ENCODE data around the gene YEATS2. TPM values are rescaled to one million over a fixed set of nuclear protein-coding genes. Genes with fewer than 3 reads are reported as not detected.
A peak's percentile ranks its signal among the peaks of the same experiment; 100 is the strongest.

Gene YEATS2
- polyA plus RNA-seq, 3 donors: 4.2 to 33.0 (median 5.0) TPM

GRCh38 chr3:183812761-183813445 lies 115.3 kb downstream of the YEATS2 start:
- H3K9ac ChIP-seq (ENCODE audit: insufficient read depth, low read length, poor library complexity, severe bottlenecking): no peak overlapping the region
- DNase-seq: no peak
- H3K4me2 ChIP-seq (replicated peaks; ENCODE audit: extremely low read depth, low read length, poor library complexity, severe bottlenecking): no peak overlapping the region
- no peak overlapping the region for H3K4me3 ChIP-seq (replicated peaks in 1 of 3; ENCODE audit: low read depth in 2 of 3, low read length in 3 of 3)
- H2AFZ ChIP-seq (ENCODE audit: insufficient read depth, low read depth, low read length, poor library complexity, severe bottlenecking): no peak overlapping the region
- no peak overlapping the region for H3K4me3 Mint-ChIP-seq
- no peaks in the 10 kb centered on the region for H3K27me3 ChIP-seq (ENCODE audit: control insufficient read depth in 2 of 2, insufficient read depth in 2 of 2, low read length in 2 of 2)
- H3K9me3 ChIP-seq (replicated peaks in 1 of 2; ENCODE audit: control insufficient read depth in 1 of 2, insufficient read depth in 1 of 2, low read length in 2 of 2): no peaks in the 10 kb centered on the region
- no peaks in the 10 kb centered on the region for H3K79me2 ChIP-seq (ENCODE audit: insufficient read depth, low read length)
- H3K36me3 Mint-ChIP-seq: peaks cover 61 to 84% of the 10 kb centered on the region in 2 donors
- WGBS (ENCODE audit: insufficient coverage): 98% methylated on average over 6 of the region's 8 CpGs
- no peaks in the 10 kb centered on the region for H3K4me1 ChIP-seq (ENCODE audit: control insufficient read depth in 1 of 2, insufficient read depth in 2 of 2, low read length in 2 of 2)
- no peaks in the 10 kb centered on the region for H3K9me3 Mint-ChIP-seq
- H3K36me3 ChIP-seq (replicated peaks in 1 of 2; ENCODE audit: control insufficient read depth in 1 of 2, insufficient read depth in 2 of 2, low read length in 2 of 2): peaks cover 48 to 77% of the 10 kb centered on the region in 2 donors
- H3K27me3 Mint-ChIP-seq (ENCODE audit: low read depth in 3 of 3): no peaks in the 10 kb centered on the region
- peak overlapping the region in 1 of 7 donors; percentile 12 for H3K27ac Mint-ChIP-seq
- no peaks in the 10 kb centered on the region for H3K4me1 Mint-ChIP-seq
- no peaks in the 10 kb centered on the region for H4K20me1 ChIP-seq (ENCODE audit: insufficient read depth, low read length)
- no peak overlapping the region for H3K27ac ChIP-seq (ENCODE audit: low read depth in 1 of 2, low read length in 2 of 2)
- intact Hi-C loops (cut with micrococcal nuclease): no loop called here
- TF ChIP-seq CTCF (IDR thresholded peaks at IDR 0.05): no peak

GRCh38 chr3:183814240-183814639 lies 116.6 kb downstream of the YEATS2 start:
- H3K9me3 Mint-ChIP-seq: no peaks in the 10 kb centered on the region
- no peak overlapping the region for H3K4me3 ChIP-seq (replicated peaks in 1 of 3; ENCODE audit: low read depth in 2 of 3, low read length in 3 of 3)
- no peak overlapping the region for H3K27ac Mint-ChIP-seq
- WGBS (ENCODE audit: insufficient coverage): no CpG with 5 or more reads among the region's 1 CpG
- no peak overlapping the region for H2AFZ ChIP-seq (ENCODE audit: insufficient read depth, low read depth, low read length, poor library complexity, severe bottlenecking)
- intact Hi-C loops (cut with micrococcal nuclease): no loop called here
- DNase-seq: no peak
- no peaks in the 10 kb centered on the region for H3K27me3 Mint-ChIP-seq (ENCODE audit: low read depth in 3 of 3)
- H3K36me3 Mint-ChIP-seq: peaks cover 50 to 70% of the 10 kb centered on the region in 2 donors
- peaks cover 36 to 64% of the 10 kb centered on the region in 2 donors for H3K36me3 ChIP-seq (replicated peaks in 1 of 2; ENCODE audit: control insufficient read depth in 1 of 2, insufficient read depth in 2 of 2, low read length in 2 of 2)
- no peak for TF ChIP-seq CTCF (IDR thresholded peaks at IDR 0.05)
- H3K9ac ChIP-seq (ENCODE audit: insufficient read depth, low read length, poor library complexity, severe bottlenecking): no peak overlapping the region
- no peaks in the 10 kb centered on the region for H3K27me3 ChIP-seq (ENCODE audit: control insufficient read depth in 2 of 2, insufficient read depth in 2 of 2, low read length in 2 of 2)
- H3K27ac ChIP-seq (ENCODE audit: low read depth in 1 of 2, low read length in 2 of 2): no peak overlapping the region
- no peaks in the 10 kb centered on the region for H3K4me1 ChIP-seq (ENCODE audit: control insufficient read depth in 1 of 2, insufficient read depth in 2 of 2, low read length in 2 of 2)
- no peaks in the 10 kb centered on the region for H4K20me1 ChIP-seq (ENCODE audit: insufficient read depth, low read length)
- H3K4me2 ChIP-seq (replicated peaks; ENCODE audit: extremely low read depth, low read length, poor library complexity, severe bottlenecking): no peak overlapping the region
- H3K9me3 ChIP-seq (replicated peaks in 1 of 2; ENCODE audit: control insufficient read depth in 1 of 2, insufficient read depth in 1 of 2, low read length in 2 of 2): no peaks in the 10 kb centered on the region
- H3K79me2 ChIP-seq (ENCODE audit: insufficient read depth, low read length): no peaks in the 10 kb centered on the region
- no peaks in the 10 kb centered on the region for H3K4me1 Mint-ChIP-seq
- no peak overlapping the region for H3K4me3 Mint-ChIP-seq
